DOHH2 (cell line): ENCODE data around the gene ZNRF1.

ENCODE experiments used
- CTCF ChIP-seq: fragments of 200-600 bp; sonication (generic); IDR thresholded peaks from one replicate; pipeline ENCODE4 v1.5.1; 2014; ENCODE audit warnings: antibody characterized with exemption, mild to moderate bottlenecking, low read depth, low read length; ENCODE audit not compliant: poor library complexity, severe bottlenecking
- EZH2phosphoT487 ChIP-seq: fragments of 200-600 bp; sonication (generic); IDR thresholded peaks from 2 replicates; pipeline ENCODE4 v1.6.1; 2017; ENCODE audit warnings: borderline replicate concordance, mild to moderate bottlenecking, antibody characterized with exemption, low read length, moderate library complexity, mixed read lengths

- TF ChIP-seq EZH2phosphoT487 = no peak
- TF ChIP-seq CTCF = no peak
Observed at GRCh38 chr16:75086688-75087374, 88.0 kb downstream of the ZNRF1 start.
